ENCODE data around the gene FRAT1.

- TF ChIP-seq, protein P1, sequence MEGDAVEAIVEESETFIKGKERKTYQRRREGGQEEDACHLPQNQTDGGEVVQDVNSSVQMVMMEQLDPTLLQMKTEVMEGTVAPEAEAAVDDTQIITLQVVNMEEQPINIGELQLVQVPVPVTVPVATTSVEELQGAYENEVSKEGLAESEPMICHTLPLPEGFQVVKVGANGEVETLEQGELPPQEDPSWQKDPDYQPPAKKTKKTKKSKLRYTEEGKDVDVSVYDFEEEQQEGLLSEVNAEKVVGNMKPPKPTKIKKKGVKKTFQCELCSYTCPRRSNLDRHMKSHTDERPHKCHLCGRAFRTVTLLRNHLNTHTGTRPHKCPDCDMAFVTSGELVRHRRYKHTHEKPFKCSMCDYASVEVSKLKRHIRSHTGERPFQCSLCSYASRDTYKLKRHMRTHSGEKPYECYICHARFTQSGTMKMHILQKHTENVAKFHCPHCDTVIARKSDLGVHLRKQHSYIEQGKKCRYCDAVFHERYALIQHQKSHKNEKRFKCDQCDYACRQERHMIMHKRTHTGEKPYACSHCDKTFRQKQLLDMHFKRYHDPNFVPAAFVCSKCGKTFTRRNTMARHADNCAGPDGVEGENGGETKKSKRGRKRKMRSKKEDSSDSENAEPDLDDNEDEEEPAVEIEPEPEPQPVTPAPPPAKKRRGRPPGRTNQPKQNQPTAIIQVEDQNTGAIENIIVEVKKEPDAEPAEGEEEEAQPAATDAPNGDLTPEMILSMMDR (IDR thresholded peaks at IDR 0.05; ENCODE audit: extremely low read depth in 1 of 2, insufficient read depth in 1 of 2, low read depth in 1 of 2, low read length in 2 of 2) = no peak
- TF ChIP-seq GATA2 (IDR thresholded peaks at IDR 0.05; ENCODE audit: insufficient read depth, insufficient read length, low read depth, low read length) (no peak), POLR2A (IDR thresholded peaks at IDR 0.05; ENCODE audit: low read depth, low read length) (no peak), JUN (IDR thresholded peaks at IDR 0.05; ENCODE audit: borderline replicate concordance, insufficient read depth, insufficient read length, low read depth) (no peak), POLR2AphosphoS5 (IDR thresholded peaks at IDR 0.05; ENCODE audit: insufficient read depth, low read depth, low read length) (no peak), EZH2 (IDR thresholded peaks at IDR 0.05; ENCODE audit: borderline replicate concordance, low read depth, low read length, severe bottlenecking) (no peak)
- TF ChIP-seq, protein P2, sequence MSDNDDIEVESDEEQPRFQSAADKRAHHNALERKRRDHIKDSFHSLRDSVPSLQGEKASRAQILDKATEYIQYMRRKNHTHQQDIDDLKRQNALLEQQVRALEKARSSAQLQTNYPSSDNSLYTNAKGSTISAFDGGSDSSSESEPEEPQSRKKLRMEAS (IDR thresholded peaks at IDR 0.05; ENCODE audit: insufficient read depth, insufficient read length) = no peak
These were observed 28.2 kb downstream of the FRAT1 start for GRCh38 chr10:97347317-97347716.

Data from endothelial cell of umbilical vein (primary cell).